Cortex of kidney (tissue), 1 donor: ENCODE measurements around the gene P2RX2.
"Not testable (repeated sequence)": the region's sequence is repeated elsewhere in the genome, so short reads cannot be mapped to it uniquely, and the experiment has no call there.

Experiments
- DNase-seq: peaks from one replicate; lab custom pipeline; 2025; lab: John Stamatoyannopoulos, UW

P2RX2 gene

GRCh38 chr12:132583736-132584135, 34.8 kb upstream of the P2RX2 start:
- DNase-seq = no peak

GRCh38 chr12:132584429-132584828, 34.1 kb upstream of the P2RX2 start:
- no peak for DNase-seq

- no peak for DNase-seq
Observed at GRCh38 chr12:132585177-132585576, 33.4 kb upstream of the P2RX2 start.

- DNase-seq = no peak
Observed at GRCh38 chr12:132586929-132587328, 31.6 kb upstream of the P2RX2 start.

GRCh38 chr12:132587781-132588180, 30.8 kb upstream of the P2RX2 start:
- no peak for DNase-seq

GRCh38 chr12:132588319-132588718, 30.3 kb upstream of the P2RX2 start:
- DNase-seq = no peak

GRCh38 chr12:132588821-132589669, 29.5 kb upstream of the P2RX2 start:
- no peak for DNase-seq

GRCh38 chr12:132591107-132591935, 27.3 kb upstream of the P2RX2 start:
- no peak for DNase-seq

- no peak for DNase-seq
Observed at GRCh38 chr12:132592282-132592970, 26.1 kb upstream of the P2RX2 start.

- no peak for DNase-seq
Observed at GRCh38 chr12:132593071-132593470, 25.5 kb upstream of the P2RX2 start.

- DNase-seq = no peak
Observed at GRCh38 chr12:132593521-132593920, 25.1 kb upstream of the P2RX2 start.

GRCh38 chr12:132593938-132594358, 24.6 kb upstream of the P2RX2 start:
- DNase-seq = no peak

GRCh38 chr12:132595183-132595582, 23.4 kb upstream of the P2RX2 start:
- DNase-seq = no peak

- no peak for DNase-seq
Observed at GRCh38 chr12:132596016-132596415, 22.6 kb upstream of the P2RX2 start.

- no peak for DNase-seq
Observed at GRCh38 chr12:132597333-132598316, 21.0 kb upstream of the P2RX2 start.

GRCh38 chr12:132599502-132599901, 19.1 kb upstream of the P2RX2 start:
- not testable (repeated sequence) for DNase-seq

- no peak for DNase-seq
Observed at GRCh38 chr12:132600048-132601032, 18.2 kb upstream of the P2RX2 start.

GRCh38 chr12:132601171-132601883, 17.2 kb upstream of the P2RX2 start:
- DNase-seq = no peak

GRCh38 chr12:132602572-132603239, 15.9 kb upstream of the P2RX2 start:
- no peak for DNase-seq
